PC-9 (cell line): ENCODE results near the gene CCDC66. TPM values are rescaled to one million over a fixed set of nuclear protein-coding genes. Genes with fewer than 3 reads are reported as not detected.
A peak's percentile ranks its signal among the peaks of the same experiment; 100 is the strongest.

Experiments used
- BruUV-seq: library from RNA; stranded (reverse); fragments of 400-500 nt; replicated peaks from 2 replicates; lab custom pipeline; 2021; lab: Mats Ljungman, UMichigan
- CTCF ChIA-PET: fragments of 300-600 bp; sonication (Branson Sonifier 250); formaldehyde crosslinking; loops from one replicate; lab custom pipeline; 2022; ENCODE audit warnings: antibody characterized with exemption; lab: Charles Lee
- POLR2A ChIA-PET: fragments of 300-600 bp; sonication (Branson Sonifier 250); formaldehyde crosslinking; loops from one replicate; lab custom pipeline; 2022; ENCODE audit warnings: antibody characterized with exemption; ENCODE audit not compliant: unreplicated experiment; lab: Charles Lee
- DNase-seq, 2 experiments: peaks; one replicate each; pipeline versions ENCODE4 v3.0.0 to v3.0.0-alpha.2; 2015 to 2022; ENCODE audit warnings: mixed read lengths in 1 of 2
- H2AFZ ChIP-seq: fragments of 200-600 bp; sonication (generic); 2 replicates; pipeline ENCODE4 v1.8.1; 2017; ENCODE audit warnings: antibody characterized with exemption
- H3F3A ChIP-seq: fragments of 200-600 bp; sonication (generic); 2 replicates; pipeline ENCODE4 v1.8.1; 2017; ENCODE audit warnings: antibody characterized with exemption, mild to moderate bottlenecking, low read depth; ENCODE audit not compliant: insufficient read depth
- H3K27ac ChIP-seq: fragments of 200-600 bp; sonication (generic); 2 replicates; pipeline ENCODE4 v1.6.1; 2016; ENCODE audit warnings: mixed run types
- H3K27me3 ChIP-seq: fragments of 200-600 bp; sonication (generic); 2 replicates; pipeline ENCODE4 v1.6.1; 2016; ENCODE audit warnings: low read depth, mixed run types; ENCODE audit not compliant: insufficient read depth
- H3K36me3 ChIP-seq: fragments of 200-600 bp; sonication (generic); 2 replicates; pipeline ENCODE4 v1.6.1; 2016; ENCODE audit warnings: low read depth, mixed run types
- H3K4me1 ChIP-seq: fragments of 200-600 bp; sonication (generic); replicated peaks from 2 replicates; pipeline ENCODE4 v1.6.1; 2016; ENCODE audit warnings: mixed run types; ENCODE audit not compliant: insufficient read depth
- H3K4me2 ChIP-seq: fragments of 200-600 bp; sonication (generic); 2 replicates; pipeline ENCODE4 v1.6.1; 2017; ENCODE audit warnings: mixed run types
- H3K4me3 ChIP-seq: fragments of 200-600 bp; sonication (generic); 2 replicates; pipeline ENCODE4 v1.6.1; 2016; ENCODE audit warnings: mixed run types
- H3K79me2 ChIP-seq: fragments of 200-600 bp; sonication (generic); 2 replicates; pipeline ENCODE4 v1.6.1; 2017; ENCODE audit warnings: low read depth, mixed run types
- H3K9me2 ChIP-seq: fragments of 200-600 bp; sonication (generic); 2 replicates; pipeline ENCODE4 v1.8.1; 2017; ENCODE audit warnings: mild to moderate bottlenecking; ENCODE audit not compliant: insufficient read depth
- H3K9me3 ChIP-seq: fragments of 200-600 bp; sonication (generic); 2 replicates; pipeline ENCODE4 v1.8.1; 2016; ENCODE audit warnings: low read depth; ENCODE audit not compliant: insufficient read depth
- H4K20me1 ChIP-seq: fragments of 200-600 bp; sonication (generic); 2 replicates; pipeline ENCODE4 v1.8.1; 2017; ENCODE audit not compliant: insufficient read depth
- EZH2 ChIP-seq: fragments of 200-600 bp; sonication (generic); IDR thresholded peaks from 2 replicates; pipeline ENCODE4 v1.8.0; 2017; ENCODE audit warnings: antibody characterized with exemption, low read depth
- intact Hi-C: fragments of 100-400 bp; cut with micrococcal nuclease; formaldehyde crosslinking; loops from one replicate; pipeline ENCODE4 v1.10.0; 2022; ENCODE audit not compliant: unreplicated experiment
- total RNA-seq: library from RNA; stranded (reverse); gene quantifications from 2 replicates; pipeline ENCODE4 v1.2.3, GENCODE V29; 2021
- TF ChIP-seq, protein P1 (sequence below): fragments of 200-600 bp; sonication (generic); conservative IDR thresholded peaks from 2 replicates; pipeline ENCODE4 v1.6.1; 2017; ENCODE audit warnings: mixed run types, antibody characterized with exemption, mild to moderate bottlenecking, moderate library complexity

The CCDC66 gene
- total RNA-seq, 1 experiment from 2014 or later, result 22.3 TPM

DNA sequence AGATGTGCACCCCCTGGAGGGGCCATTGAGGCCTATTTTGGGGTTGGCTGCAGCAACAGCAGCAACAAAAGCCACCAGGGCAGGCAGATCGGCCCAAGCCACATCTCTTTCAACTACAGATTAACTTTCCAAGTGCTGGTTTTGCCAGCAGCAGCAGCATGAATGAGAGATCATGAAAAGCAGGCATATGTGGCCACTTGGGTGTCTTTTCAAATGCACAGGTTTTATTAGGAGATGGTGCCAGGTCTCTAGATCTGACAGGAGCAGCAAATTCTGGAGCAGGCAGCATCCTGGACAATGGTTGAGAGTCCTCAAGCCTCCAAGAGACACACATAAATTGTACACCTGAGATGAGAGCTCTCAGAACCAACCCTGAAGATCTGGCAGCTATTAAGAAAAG, 31.7 kb upstream of the CCDC66 start:
- intact Hi-C loops, result no loop called here
- ChIA-PET POLR2A (no interaction called here), CTCF (no interaction called here)
- no peak for DNase-seq
- H3K79me2 ChIP-seq, result no peaks in the 10 kb centered on the region
- H3K9me3 ChIP-seq, result no peaks in the 10 kb centered on the region
- H3K36me3 ChIP-seq, result no peaks in the 10 kb centered on the region
- no peak for TF ChIP-seq EZH2
- TF ChIP-seq, protein P1, sequence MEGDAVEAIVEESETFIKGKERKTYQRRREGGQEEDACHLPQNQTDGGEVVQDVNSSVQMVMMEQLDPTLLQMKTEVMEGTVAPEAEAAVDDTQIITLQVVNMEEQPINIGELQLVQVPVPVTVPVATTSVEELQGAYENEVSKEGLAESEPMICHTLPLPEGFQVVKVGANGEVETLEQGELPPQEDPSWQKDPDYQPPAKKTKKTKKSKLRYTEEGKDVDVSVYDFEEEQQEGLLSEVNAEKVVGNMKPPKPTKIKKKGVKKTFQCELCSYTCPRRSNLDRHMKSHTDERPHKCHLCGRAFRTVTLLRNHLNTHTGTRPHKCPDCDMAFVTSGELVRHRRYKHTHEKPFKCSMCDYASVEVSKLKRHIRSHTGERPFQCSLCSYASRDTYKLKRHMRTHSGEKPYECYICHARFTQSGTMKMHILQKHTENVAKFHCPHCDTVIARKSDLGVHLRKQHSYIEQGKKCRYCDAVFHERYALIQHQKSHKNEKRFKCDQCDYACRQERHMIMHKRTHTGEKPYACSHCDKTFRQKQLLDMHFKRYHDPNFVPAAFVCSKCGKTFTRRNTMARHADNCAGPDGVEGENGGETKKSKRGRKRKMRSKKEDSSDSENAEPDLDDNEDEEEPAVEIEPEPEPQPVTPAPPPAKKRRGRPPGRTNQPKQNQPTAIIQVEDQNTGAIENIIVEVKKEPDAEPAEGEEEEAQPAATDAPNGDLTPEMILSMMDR, result no peak
- H3K4me2 ChIP-seq, result no peak overlapping the region
- no peak overlapping the region for H2AFZ ChIP-seq
- H3K4me1 ChIP-seq, result no peaks in the 10 kb centered on the region
- H3K27me3 ChIP-seq, result peaks cover 20% of the 10 kb centered on the region
- BruUV-seq, result no TSS peak
- H3K27ac ChIP-seq, result no peak overlapping the region
- H4K20me1 ChIP-seq, result no peaks in the 10 kb centered on the region
- no peaks in the 10 kb centered on the region for H3K9me2 ChIP-seq
- H3K4me3 ChIP-seq, result no peak overlapping the region
- no peaks in the 10 kb centered on the region for H3F3A ChIP-seq

DNA sequence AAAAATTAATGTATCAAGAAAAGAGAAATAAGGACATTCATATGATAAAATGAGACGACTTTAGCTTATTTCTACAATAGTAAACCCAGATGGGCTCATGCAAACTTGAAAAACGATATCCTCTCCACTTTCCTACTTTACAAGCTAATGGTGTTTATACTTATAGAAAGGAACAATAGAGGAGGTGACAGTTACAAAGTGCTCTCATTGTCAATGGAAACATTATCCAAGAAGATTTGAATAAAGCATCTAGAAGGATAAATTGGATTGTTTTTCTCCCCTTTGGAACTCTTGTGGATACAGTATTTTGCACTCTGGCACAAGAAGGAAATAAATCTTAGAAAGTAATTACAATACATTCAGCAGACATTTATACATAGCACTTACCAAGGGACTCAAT, 20.2 kb upstream of the CCDC66 start:
- Histone ChIP-seq H3K9me2 (no peaks in the 10 kb centered on the region), H3F3A (no peaks in the 10 kb centered on the region), H4K20me1 (no peaks in the 10 kb centered on the region), H3K9me3 (no peaks in the 10 kb centered on the region), H3K4me1 (no peaks in the 10 kb centered on the region), H3K4me2 (no peak overlapping the region), H3K36me3 (no peaks in the 10 kb centered on the region), H2AFZ (no peak overlapping the region), H3K27me3 (peaks cover 40% of the 10 kb centered on the region), H3K79me2 (no peaks in the 10 kb centered on the region), H3K4me3 (no peak overlapping the region), H3K27ac (no peak overlapping the region)
- no peak for TF ChIP-seq EZH2
- TF ChIP-seq, protein P1, result no peak
- DNase-seq, result no peak
- CTCF ChIA-PET, result no interaction called here
- intact Hi-C loops, result no loop called here
- POLR2A ChIA-PET, result no interaction called here
- no TSS peak for BruUV-seq

DNA sequence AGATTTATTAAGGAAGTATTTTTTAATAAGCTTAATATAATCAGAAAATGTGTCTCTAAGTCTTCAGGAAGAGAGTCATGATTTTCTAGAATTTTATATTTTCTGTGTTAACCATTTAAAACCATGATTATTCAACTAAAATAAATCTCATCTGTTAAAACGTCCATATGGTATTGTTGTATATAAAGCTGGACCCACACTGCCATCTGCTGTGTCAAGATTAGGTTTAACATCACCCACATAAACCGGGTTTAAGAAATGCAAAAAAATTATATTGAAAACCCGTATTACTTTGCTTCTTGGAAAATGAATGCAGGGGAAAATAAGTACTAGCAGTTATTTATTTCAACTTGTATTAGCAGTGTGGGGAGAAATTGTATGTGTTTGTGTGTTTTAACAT, 9.5 kb upstream of the CCDC66 start:
- no peaks in the 10 kb centered on the region for H3K9me3 ChIP-seq
- intact Hi-C loops, result no loop called here
- H3K9me2 ChIP-seq, result no peaks in the 10 kb centered on the region
- peaks cover 50% of the 10 kb centered on the region for H3K27me3 ChIP-seq
- no peaks in the 10 kb centered on the region for H3K4me1 ChIP-seq
- CTCF ChIA-PET, result no interaction called here
- POLR2A ChIA-PET, result interaction anchor here (0.6 kb wide), 1 partner anchor 50 kb away, joined by 3 read pairs; no protein-coding TSS in a partner anchor
- no peaks in the 10 kb centered on the region for H4K20me1 ChIP-seq
- H3K27ac ChIP-seq, result no peak overlapping the region
- DNase-seq, result no peak
- no peak overlapping the region for H3K4me3 ChIP-seq
- H3K4me2 ChIP-seq, result no peak overlapping the region
- H3K79me2 ChIP-seq, result no peaks in the 10 kb centered on the region
- no peaks in the 10 kb centered on the region for H3K36me3 ChIP-seq
- BruUV-seq, result no TSS peak
- TF ChIP-seq EZH2, result no peak
- TF ChIP-seq, protein P1, result peak; percentile 34; the same call in 1 of the 2 replicates
- no peak overlapping the region for H2AFZ ChIP-seq
- H3F3A ChIP-seq, result no peaks in the 10 kb centered on the region
